Measurements from ENCODE around the gene PNPLA4. TPM values are rescaled to one million over a fixed set of nuclear protein-coding genes. Genes with fewer than 3 reads are reported as not detected.

PNPLA4 gene
- total RNA-seq, 1 experiment from 2014 or later, result 45.1 TPM

DNA sequence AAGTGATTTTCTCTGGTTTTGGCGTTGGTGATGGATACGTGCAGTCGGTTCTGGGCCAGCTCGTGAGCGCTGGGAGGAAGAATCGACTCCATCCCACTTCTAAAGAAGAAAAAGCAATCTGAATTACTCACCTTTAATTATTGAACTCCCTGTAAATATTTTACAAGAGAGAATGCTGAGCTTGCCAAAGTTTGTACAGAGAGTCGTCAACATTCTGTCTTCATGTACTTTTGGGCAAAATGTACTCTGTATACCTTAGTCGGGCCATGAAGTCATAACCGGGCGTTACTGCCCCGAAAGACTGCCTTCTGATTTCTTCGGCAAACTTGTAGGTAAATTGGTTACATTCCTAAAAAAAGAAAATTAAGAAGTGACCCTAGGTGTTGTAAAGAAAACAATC, 5.5 kb downstream of the PNPLA4 start:
- TF ChIP-seq, protein P1, sequence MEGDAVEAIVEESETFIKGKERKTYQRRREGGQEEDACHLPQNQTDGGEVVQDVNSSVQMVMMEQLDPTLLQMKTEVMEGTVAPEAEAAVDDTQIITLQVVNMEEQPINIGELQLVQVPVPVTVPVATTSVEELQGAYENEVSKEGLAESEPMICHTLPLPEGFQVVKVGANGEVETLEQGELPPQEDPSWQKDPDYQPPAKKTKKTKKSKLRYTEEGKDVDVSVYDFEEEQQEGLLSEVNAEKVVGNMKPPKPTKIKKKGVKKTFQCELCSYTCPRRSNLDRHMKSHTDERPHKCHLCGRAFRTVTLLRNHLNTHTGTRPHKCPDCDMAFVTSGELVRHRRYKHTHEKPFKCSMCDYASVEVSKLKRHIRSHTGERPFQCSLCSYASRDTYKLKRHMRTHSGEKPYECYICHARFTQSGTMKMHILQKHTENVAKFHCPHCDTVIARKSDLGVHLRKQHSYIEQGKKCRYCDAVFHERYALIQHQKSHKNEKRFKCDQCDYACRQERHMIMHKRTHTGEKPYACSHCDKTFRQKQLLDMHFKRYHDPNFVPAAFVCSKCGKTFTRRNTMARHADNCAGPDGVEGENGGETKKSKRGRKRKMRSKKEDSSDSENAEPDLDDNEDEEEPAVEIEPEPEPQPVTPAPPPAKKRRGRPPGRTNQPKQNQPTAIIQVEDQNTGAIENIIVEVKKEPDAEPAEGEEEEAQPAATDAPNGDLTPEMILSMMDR (IDR thresholded peaks at IDR 0.05; ENCODE audit: unreplicated experiment), result no peak
- no peaks in the 10 kb centered on the region for H3K9me3 Mint-ChIP-seq (ENCODE audit: unreplicated experiment)
- BruUV-seq (replicated peaks), result no TSS peak
- no peak for DNase-seq (ENCODE audit: unreplicated experiment)
- CTCF ChIA-PET, result no interaction called here
- no peaks in the 10 kb centered on the region for H3K27me3 Mint-ChIP-seq (ENCODE audit: insufficient read depth, unreplicated experiment)
- no peak overlapping the region for H3K4me3 Mint-ChIP-seq (ENCODE audit: unreplicated experiment)
- intact Hi-C loops (cut with micrococcal nuclease), result no loop called here
- no peak overlapping the region for H3K27ac Mint-ChIP-seq (ENCODE audit: low read depth, unreplicated experiment)
- peaks cover 40% of the 10 kb centered on the region for H3K36me3 Mint-ChIP-seq (ENCODE audit: insufficient read depth, unreplicated experiment)
- no peaks in the 10 kb centered on the region for H3K4me1 Mint-ChIP-seq (ENCODE audit: insufficient read depth, unreplicated experiment)
- POLR2A ChIA-PET, result no interaction called here

DNA sequence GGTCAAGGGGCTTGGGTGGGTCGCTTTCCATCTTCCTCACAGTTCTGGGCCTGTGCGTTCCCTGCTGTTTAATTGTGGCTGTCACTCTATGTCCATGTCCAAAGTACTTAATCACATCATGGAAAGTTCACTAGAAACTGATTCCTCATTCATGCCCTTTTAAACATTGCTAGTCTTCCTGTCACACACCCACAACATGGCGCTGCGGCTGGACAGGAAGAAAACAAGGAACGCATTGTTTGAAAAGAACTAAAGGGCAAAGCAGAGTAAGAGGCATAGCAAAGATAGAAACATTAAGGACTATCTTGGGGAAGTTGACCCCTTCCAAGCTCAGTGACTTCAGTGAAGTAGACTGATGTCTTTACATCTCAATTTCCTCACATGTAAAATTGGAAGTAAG, 18.4 kb downstream of the PNPLA4 start:
- Mint-ChIP-seq H3K4me3 (ENCODE audit: unreplicated experiment) (no peak overlapping the region), H3K27me3 (ENCODE audit: insufficient read depth, unreplicated experiment) (no peaks in the 10 kb centered on the region), H3K4me1 (ENCODE audit: insufficient read depth, unreplicated experiment) (no peaks in the 10 kb centered on the region), H3K36me3 (ENCODE audit: insufficient read depth, unreplicated experiment) (peaks cover 18% of the 10 kb centered on the region), H3K9me3 (ENCODE audit: unreplicated experiment) (no peaks in the 10 kb centered on the region), H3K27ac (ENCODE audit: low read depth, unreplicated experiment) (no peak overlapping the region)
- TF ChIP-seq, protein P1 (IDR thresholded peaks at IDR 0.05; ENCODE audit: unreplicated experiment), result no peak
- intact Hi-C loops (cut with micrococcal nuclease), result no loop called here
- DNase-seq (ENCODE audit: unreplicated experiment), result no peak
- BruUV-seq (replicated peaks), result no TSS peak
- CTCF ChIA-PET, result interaction anchor here (0.6 kb wide), 1 partner anchor 16 kb away, joined by 3 read pairs; no protein-coding TSS in a partner anchor
- POLR2A ChIA-PET, result no interaction called here

DNA sequence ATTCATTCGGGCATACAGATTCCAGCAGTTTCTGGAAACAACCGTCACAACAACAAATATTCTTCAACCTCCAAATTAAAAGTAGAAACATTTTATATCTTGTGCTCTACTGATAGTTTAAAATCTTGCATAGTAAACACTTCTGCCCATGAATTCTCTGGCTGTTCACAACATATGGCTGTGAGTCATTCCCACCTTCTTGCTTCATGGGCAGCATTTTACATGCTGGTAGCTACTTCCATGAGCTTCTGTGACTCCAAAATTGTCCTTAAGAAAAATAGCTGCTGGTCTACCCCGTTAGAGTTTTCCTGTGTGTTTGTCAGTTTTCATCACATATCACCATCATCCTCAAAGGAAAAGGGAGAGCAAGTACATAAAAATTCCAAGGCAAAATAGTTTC, 22.7 kb downstream of the PNPLA4 start:
- peak; percentile 14 for DNase-seq (ENCODE audit: unreplicated experiment)
- no peaks in the 10 kb centered on the region for H3K27me3 Mint-ChIP-seq (ENCODE audit: insufficient read depth, unreplicated experiment)
- CTCF ChIA-PET, result interaction anchor here (0.9 kb wide), 2 partner anchors 8 to 20 kb away, joined by 3 to 7 read pairs; no protein-coding TSS in a partner anchor
- TF ChIP-seq, protein P1 (IDR thresholded peaks at IDR 0.05; ENCODE audit: unreplicated experiment), result no peak
- no peaks in the 10 kb centered on the region for H3K4me1 Mint-ChIP-seq (ENCODE audit: insufficient read depth, unreplicated experiment)
- POLR2A ChIA-PET, result no interaction called here
- no TSS peak for BruUV-seq (replicated peaks)
- peaks cover 40% of the 10 kb centered on the region for H3K36me3 Mint-ChIP-seq (ENCODE audit: insufficient read depth, unreplicated experiment)
- H3K4me3 Mint-ChIP-seq (ENCODE audit: unreplicated experiment), result no peak overlapping the region
- no peak overlapping the region for H3K27ac Mint-ChIP-seq (ENCODE audit: low read depth, unreplicated experiment)
- intact Hi-C loops (cut with micrococcal nuclease), result no loop called here
- H3K9me3 Mint-ChIP-seq (ENCODE audit: unreplicated experiment), result no peaks in the 10 kb centered on the region

DNA sequence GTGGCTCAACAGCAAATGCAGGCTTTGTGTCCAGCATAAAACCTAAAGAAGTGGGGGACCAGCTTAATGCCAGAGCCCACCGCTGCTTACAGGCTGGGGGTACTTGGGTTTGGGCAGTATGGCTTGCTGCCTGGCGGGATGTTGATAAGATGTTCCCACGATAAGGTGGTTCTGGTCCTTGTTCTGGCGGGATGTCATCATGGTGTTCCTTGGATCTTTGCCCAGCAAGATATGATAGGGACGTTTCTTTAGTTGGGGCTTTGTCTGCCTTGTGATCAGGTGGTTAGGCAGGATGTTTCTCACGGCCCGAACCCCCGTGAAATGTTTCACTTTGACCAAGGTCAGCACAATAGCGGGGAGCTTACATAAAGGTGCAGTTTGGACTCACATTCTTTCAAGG, 35.3 kb downstream of the PNPLA4 start:
- intact Hi-C loops (cut with micrococcal nuclease), result no loop called here
- Mint-ChIP-seq H3K36me3 (ENCODE audit: insufficient read depth, unreplicated experiment) (peaks cover 6% of the 10 kb centered on the region), H3K27me3 (ENCODE audit: insufficient read depth, unreplicated experiment) (no peaks in the 10 kb centered on the region), H3K4me1 (ENCODE audit: insufficient read depth, unreplicated experiment) (no peaks in the 10 kb centered on the region), H3K27ac (ENCODE audit: low read depth, unreplicated experiment) (no peak overlapping the region), H3K9me3 (ENCODE audit: unreplicated experiment) (peaks cover 2% of the 10 kb centered on the region), H3K4me3 (ENCODE audit: unreplicated experiment) (no peak overlapping the region)
- BruUV-seq (replicated peaks), result no TSS peak
- DNase-seq (ENCODE audit: unreplicated experiment), result no peak
- ChIA-PET CTCF (interaction anchor here (1.2 kb wide), 1 partner anchor 33 kb away, joined by 3 read pairs; no protein-coding TSS in a partner anchor), POLR2A (no interaction called here)
- TF ChIP-seq, protein P1 (IDR thresholded peaks at IDR 0.05; ENCODE audit: unreplicated experiment), result no peak
